ENCODE data around the gene CACNA1H.

GRCh38 chr16:1260101-1260680 is 107.3 kb downstream of the CACNA1H start:
- TF ChIP-seq TAF1 (IDR thresholded peaks at IDR 0.05; ENCODE audit: borderline replicate concordance, low read depth, low read length), result no peak
- TF ChIP-seq POLR2A (IDR thresholded peaks at IDR 0.05; ENCODE audit: low read depth, low read length), result no peak
